Stimulated activated CD4-positive, alpha-beta T cell treated with anti-CD3 and anti-CD28 coated beads, TNF-alpha, amount 100 ng/mL, for 24 hours (primary cell): ENCODE results near the gene PPP4R2.
"Not testable (repeated sequence)": the region's sequence is repeated elsewhere in the genome, so short reads cannot be mapped to it uniquely, and the experiment has no call there.

Experiments used
- DNase-seq, 3 experiments: peaks; one replicate each; pipeline ENCODE4 v3.0.0-alpha.2; 2020; ENCODE audit warnings: low read depth in 3 of 3

Gene PPP4R2

DNA sequence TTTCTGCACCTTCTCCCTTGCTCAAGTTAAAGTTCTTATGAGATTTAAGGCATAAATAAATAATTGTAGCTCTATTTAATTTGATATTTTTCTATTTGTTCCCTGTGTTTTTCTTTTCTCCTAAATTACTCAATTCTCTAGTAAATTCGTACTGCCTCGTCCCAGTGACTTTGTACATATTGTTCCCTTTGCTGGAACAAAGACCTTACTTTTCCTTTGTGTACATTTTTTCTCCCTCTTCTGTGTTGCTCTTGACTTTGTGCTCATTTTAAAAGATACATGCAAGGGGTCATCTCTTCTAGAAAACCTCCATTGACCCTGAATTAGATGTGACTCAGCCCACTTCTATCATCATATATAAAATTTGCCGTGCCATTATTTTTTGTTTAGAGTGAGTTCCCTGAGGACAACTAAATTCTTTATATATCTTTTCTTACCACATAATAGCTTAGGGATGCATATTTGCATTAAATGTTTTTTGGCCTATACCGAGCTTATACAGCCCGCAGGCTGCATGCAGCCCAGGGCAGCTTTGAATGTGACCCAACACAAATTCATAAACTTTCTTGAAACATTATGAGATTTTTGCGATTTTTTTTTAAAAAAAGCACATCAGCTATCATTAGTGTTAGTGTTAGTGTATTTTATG is 29.6 kb downstream of the PPP4R2 start:
- no peak for DNase-seq

DNA sequence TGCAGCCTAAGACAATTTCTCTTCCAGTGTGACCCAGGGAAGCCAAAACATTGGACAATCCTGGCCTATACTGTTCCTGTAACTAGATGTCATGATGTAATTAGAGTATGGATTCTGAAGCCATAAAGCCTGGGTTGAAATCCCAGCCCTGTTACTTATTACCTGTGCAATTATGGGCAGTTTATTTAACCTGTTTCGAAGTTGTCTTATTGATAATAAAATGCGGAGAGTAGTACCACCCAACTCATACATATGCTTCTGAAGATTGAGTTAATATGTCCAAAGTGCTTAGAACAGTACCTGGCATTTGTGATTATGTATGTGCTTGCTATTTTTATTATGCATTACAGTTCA is 30.1 kb downstream of the PPP4R2 start:
- no peak for DNase-seq

DNA sequence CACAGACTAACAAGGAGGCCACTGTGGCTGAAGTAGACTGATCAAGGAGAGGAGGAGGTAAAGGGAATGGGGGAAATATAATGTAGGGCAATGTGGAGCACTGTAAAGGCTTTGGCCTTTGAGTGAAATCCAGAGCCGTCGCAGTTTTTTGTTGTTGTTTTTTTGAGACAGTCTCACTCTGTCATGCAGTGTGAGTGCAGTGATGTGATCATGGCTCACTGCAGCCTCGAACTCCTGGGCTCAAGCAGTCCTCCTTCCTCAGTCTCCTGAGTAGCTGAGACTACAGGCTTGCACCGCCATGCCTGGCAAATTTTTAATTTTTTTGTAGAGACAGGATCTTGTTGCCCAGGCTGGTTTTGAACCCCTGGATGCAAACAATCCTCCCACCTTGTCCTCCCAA is 32.2 kb downstream of the PPP4R2 start:
- DNase-seq: no peak

DNA sequence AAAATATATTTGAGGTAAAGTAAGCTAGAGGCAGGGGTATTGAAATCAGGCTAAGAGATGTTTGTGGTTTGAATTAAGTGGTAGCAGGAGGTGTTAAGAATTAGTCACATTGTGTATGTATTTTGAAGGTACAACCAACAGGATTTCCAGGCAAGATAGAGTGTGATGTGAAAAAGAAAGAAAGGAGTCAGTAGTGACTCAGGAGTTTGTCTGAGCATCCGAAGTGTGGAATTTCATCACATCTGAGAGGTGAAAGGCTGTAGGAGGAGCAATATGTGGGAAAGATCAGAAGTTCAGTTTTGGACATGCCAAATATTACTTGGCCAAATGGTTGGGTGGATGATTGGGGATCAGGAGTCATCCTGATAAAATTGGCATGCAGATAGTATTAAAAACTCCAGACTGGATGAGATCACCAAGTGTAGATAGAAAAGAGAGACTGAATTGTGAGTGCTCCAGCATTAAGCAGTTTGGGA is 32.7 kb downstream of the PPP4R2 start:
- DNase-seq: no peak

DNA sequence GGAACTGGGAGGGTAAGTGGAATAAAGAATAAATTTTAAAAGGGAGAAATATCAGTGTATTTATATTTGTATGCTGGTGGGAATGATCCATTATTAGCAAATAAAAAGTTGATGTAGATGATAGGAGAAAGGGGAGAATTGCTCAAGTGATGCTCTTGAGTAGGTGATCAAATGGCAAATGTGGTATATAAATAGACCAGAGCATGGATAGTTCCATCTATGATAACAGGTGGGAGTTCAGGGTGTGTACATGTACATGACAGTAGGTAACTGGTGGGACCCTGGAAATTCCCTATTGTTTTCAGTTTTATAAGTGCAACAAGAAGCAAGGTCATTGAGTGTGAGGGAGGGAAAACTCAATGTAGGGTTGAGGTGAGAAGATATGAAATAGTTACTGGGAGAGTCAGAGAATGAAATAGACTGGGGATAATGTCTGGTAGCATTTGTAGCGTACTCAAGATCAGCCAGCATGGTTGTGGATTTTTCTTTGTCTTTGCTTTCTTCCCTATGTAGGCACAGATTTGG is 33.5 kb downstream of the PPP4R2 start:
- DNase-seq: no peak

DNA sequence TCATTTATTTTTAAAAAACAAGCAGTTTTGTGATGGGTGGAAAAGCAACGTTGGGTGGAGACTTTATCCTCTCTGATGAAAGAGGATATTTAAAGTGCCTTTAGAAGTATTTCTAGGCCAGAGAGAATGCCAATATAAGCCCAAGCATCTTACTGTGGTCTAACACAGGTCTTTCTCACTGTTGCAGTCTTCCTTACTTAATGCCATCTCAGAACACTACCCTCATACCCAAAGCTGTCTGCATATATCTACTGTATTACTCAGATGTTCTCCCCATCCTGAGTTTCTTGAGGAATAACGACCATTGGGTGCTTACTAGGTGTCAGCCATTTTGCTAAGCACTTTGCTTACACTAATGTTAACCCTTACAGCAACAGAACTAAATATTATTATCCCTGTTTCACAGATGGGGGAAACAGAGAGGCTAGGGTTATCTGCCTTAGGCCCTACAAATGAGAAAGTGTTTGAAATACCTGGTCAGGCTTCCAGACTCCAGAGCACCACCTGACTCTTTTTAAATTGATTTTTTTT is 35.0 kb downstream of the PPP4R2 start:
- no peak for DNase-seq

DNA sequence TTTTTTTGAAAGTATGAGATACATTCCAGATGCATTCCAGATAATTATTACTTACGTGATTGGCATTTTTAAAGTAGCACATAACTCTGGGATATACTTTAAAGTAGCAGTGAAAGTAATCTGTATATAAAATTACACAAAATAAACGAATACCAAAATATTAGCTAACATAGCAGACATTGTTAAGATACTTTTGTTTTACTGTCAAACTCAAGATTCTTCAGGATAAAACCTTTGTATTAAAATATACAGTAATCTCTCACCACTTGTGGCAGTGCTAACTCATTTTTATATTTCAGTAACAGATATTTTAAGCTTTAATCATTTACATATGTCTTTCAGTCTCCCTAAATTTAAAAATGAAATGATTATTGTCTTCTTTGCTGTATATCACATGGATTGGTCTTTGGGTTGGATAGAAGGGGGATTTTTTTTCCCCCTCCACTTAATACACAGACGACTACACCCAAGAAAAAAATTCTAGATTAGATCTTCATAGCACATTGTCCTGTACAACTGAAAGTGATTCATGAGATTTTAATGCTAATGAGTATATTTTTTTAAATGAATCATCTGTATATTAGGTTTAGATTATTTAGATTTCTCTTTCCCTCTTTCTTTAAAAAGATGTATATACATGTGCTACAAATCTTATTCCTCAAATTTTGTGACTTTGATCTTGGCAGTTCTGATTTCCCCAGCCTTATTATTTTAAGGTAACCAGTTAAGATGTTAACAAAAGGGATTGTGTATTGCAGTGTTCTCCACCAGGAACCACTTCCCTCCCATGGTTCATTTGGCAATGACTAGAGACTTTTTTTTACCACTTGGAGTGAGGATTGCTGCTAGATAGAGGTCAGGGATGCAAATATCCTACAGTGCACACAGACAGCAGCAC is 40.3 kb downstream of the PPP4R2 start:
- DNase-seq: no peak

DNA sequence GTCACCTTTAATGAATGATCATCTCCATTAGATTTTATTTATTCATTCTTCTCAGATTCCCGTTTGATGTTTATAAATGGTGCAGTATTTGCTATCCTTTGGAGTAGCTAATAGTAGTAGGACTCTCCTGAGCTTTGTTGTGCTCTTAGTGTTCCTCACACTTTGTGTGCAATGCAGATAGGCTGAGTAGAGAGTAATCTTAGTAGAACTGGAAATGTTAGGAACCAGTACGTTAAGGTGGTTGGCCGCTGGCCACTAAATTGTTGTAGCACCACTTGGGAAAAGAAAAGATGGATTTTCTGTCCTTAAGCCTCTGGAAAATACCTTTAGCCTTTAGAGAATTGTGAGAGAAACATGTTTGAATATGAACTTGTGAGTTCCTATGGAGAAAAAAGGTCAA is 44.9 kb downstream of the PPP4R2 start:
- DNase-seq: no peak

DNA sequence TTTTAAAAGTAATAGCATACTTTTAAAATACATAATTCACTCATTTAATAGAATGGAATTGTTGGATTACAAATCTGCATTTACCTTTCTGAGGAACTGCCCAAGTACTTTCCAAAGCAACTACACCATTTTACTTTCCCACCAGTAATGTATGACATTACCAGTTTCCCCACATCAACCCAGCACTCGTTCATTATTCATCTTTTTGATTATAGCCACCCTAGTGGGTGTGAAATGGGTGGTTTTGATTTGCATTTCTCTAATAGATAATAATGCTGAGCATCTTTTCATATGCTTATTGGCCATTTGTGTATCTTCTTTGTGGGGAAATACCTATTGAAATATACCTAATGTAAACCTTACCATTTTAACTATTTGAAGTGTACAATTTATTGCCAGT is 46.8 kb downstream of the PPP4R2 start:
- no peak for DNase-seq

DNA sequence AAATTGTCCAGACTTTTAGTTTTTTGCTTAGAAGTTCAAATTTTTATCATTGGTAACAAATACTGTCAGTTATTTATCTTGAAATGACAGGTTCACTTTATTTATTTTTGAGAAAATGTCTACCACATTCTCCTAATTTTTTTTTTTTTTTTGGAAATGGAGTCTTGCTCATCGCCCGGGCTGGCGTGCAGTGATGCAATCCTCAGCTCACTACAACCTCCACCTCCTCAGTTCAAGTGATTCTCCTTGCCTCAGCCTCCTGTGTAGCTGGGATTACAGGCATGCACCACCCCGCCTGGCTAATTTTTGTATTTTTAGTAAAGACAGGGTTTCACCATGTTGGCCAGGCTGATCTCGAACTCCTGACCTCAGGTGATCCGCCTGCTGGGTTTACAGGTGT is 48.8 kb downstream of the PPP4R2 start:
- DNase-seq: no peak

DNA sequence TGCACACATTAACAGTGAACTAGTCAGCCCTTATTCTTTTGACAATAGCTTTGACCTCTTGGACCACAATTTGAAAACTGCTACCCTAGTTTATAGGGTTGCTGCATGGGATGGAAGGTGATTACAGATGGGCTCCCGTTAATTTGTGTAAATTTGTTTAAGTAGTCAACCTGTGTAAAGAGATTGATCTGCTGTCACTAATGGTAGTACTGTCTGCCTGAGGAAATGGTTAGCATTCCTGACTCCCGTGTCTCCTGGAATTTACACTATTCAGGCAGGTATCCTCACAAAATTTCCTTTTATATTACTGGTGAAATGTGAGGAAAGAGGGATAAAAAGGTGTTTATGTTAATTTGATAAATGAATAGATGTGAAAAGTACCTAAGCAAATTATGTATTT is 49.6 kb downstream of the PPP4R2 start:
- no peak for DNase-seq

DNA sequence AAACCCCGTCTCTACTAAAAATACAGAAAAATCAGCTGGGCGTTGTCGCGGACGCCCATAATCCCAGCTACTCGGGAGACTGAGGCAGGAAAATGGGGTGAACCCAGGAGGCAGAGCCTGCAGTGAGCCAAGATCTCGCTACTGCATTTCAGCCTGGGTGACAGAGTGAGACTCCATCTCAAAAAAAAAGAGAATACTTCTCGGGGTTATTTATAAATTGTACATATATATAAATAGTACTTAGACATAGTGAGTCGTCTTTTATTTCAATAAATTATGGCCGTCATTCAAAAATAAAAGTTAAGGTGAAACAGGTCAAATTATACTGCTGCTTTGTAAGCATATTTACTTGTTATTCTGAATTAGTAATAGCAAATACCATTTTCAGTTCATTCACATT is 52.7 kb downstream of the PPP4R2 start:
- no peak for DNase-seq

DNA sequence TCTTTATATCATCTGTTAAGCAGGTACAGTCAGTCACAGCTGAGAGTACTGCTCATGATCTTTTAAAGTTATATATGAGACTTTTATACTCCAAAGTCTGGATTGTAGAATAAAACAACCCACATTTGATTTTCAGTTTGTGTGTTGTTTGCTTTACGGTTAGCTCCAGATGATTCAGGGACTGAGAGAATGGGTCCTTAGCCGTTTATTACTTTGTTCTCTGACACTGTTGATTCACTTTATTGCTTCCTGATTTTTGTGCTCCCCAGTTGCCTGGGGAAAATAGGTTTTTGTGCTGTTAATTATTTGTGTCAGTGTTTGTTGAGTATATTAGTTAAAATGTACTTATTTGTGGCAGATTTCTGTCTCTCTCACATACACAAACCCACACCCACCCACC is 56.2 kb downstream of the PPP4R2 start:
- DNase-seq: no peak

DNA sequence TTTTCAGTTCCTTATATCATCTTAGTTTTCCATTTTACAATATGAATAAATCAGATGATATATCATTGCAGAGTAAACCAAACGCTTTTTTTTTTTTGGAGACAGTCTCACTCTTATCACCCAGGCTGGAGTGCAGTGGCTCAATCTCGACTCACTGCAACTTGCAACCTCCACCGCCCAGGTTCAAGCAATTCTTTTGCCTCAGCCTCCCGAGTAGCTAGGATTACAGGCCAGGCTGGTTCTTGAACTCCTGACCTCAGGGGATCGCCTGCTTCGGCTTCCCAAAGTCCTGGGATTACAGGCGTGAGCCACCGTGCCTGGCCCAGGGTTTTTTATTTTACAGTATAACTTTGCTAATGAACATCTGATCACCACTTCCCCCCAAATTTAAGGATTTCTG is 59.0 kb downstream of the PPP4R2 start:
- no peak for DNase-seq

DNA sequence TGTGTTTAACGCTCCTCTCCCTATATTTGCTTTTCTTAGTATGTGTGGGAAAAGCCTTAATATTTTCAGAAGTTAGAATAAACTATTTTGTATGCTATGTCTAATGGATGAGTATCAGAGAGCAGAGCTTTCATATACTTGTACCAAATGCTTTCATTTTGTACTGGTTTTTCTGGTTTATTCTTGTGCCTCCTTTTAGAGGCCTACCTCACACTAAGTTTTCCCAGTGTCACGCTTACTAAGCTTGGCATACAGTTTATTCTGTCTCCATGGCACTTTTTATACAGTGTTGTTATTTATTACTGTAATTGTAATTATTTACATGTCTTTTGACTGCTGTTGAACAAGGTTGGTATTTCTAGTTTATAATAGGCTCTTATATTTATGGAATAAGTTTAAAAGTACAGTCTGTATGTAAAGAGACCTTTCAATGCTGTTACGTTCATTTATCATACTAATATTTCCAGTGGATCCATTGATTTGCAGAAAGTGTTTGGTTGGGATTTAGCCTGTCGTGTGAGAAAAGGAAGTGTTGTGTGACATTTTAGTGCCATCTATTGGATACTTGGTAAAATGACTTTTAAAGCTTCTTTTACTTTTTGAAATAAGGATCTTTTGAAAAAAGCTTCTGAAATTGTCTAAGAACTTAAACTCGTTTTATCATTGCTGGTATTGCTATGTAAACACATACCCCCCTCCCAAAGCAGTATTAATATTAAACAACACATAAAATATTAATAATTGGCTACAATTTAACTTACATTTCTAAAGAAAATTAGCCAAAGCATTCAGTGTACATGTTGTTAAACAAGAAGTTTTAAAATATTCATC is 59.6 kb downstream of the PPP4R2 start:
- no peak for DNase-seq

DNA sequence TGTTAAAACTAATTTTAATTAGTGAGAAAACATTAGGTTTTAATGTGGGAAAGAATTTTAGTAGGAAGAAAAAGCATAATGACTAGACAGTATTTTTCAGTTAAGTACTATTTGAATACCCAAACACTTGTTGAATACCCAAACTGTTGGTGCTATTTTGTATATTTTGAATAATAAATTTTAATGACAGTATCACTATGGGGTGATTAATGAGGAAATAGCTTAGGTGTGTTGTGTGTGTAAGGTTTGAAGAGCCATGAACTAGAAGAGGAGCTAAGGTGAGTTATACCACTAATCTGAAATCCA is 60.2 kb downstream of the PPP4R2 start:
- no peak for DNase-seq

DNA sequence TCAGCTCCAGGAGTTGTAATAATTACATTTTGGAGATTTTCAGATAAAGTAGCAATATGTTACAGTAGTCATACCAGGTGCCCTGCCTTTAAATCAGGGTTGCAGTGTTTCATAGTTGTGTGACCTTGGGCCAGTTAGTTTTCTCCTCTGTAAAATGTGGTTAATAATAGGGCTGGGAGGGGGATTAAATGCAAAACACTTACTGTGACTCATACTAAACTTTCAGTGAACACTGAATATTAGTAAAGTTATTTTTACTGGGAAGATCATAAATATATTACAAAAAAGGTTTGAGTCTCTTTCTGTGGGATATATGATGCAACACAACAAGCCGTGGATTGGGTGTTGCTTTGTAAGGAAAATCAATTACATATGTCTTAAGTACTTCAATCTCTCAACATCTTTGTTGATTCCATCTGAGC is 63.7 kb downstream of the PPP4R2 start:
- DNase-seq: no peak

DNA sequence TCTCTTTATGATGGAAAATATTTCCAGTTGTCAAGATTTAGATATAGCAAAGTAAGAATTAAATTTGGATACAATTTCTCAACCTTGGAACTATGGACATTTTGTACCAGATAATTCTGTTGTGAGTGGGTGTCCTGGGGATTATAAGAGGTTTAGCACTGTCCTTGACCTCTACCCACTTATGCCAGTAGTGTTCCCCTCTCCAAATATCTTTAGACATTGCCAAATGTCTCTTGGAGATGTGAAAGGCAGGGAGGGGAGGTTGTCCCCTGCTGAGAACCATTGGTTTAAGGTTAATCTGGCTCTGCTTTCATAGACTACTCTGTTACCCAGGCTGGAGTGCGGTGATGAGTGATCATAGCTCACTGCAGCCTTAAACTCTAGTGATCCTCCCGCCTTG is 64.8 kb downstream of the PPP4R2 start, which contains the start of gene EBLN2:
Gene EBLN2 (plus strand): TSS at position 244 of the 400 bp plus-strand sequence. CDS start 423 bp downstream, outside the sequence.
- DNase-seq: no peak

DNA sequence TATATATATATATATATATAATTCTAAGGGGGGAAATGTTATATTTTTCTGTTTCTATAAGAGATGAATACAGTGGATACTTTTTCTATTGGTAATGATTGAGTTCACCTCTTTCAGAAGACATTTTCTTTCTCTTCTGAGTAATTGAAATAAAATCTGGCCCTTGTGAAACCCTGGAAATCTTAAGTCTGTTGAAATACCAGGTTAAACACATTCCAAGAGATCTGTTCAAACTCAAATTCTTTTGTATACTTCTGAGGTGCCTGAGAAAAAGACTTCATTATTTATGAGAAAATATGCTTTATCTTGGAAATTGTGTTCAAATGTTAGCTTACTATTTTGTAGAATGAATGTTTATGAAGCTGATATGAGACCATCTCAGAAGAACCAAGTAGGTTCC is 69.6 kb downstream of the PPP4R2 start:
- not testable (repeated sequence) for DNase-seq

DNA sequence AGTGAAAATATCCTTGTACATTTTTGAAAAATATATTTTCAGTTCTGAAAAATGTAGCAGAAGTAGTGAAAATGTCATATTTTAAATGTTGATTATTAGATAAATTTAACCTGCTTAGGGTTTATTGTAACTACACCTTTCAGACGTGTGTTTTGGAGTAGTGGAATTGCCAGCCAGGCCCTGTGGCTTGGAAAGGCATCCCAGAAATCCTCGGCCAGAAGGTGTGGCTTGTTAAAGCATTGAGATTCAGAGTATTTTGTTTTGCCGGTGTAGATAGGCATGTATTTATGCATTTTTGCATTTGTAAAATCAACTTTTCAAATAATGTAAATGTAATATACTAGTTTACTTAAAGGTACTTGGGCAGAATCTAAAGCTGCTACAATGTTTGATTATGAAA is 71.8 kb downstream of the PPP4R2 start:
- DNase-seq: no peak

DNA sequence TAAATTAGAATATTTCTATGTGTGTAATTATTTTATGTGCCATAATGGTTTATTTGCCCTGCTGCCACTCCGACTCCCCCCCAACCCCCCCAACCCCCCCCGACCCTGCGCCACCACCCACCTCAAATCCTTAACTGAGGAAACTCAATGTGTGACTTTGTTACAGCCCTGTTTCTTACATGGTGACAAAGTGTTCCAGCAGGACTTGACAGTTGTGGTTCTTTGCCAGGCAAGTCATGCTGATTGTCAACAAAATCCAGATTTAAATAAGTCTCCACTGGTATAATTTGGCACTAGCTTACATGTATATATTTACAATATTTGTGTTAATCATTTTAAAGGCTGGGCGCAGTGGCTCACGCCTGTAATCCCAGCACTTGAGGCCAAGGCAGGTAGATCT is 72.6 kb downstream of the PPP4R2 start:
- DNase-seq: no peak
